Heart right ventricle (tissue), 16 donors: ENCODE results near the gene CCDC197. TPM values are rescaled to one million over a fixed set of nuclear protein-coding genes. Genes with fewer than 3 reads are reported as not detected.

Source experiments
- ATAC-seq, 8 donors: fragments of 200-7000 bp; cut with Tn5 transposase; one replicate each; pipeline ENCODE4 v1.9.1; 2020; ENCODE audit warnings: mild to moderate bottlenecking in 8 of 8, moderate library complexity in 8 of 8, moderate number of reproducible peaks in 1 of 8
- DNase-seq, 2 donors: peaks; one replicate each; pipeline ENCODE4 v3.0.0-alpha.2; 2020
- H3K27ac ChIP-seq, 10 donors: fragments of 200-600 bp; sonication (generic) in 2 of 10; one replicate each; pipeline versions ENCODE4 v1.5.0 to v1.8.0; 2020 to 2022; ENCODE audit warnings: mild to moderate bottlenecking in 3 of 10
- H3K27me3 ChIP-seq, 7 donors: fragments of 200-600 bp; one replicate each; pipeline ENCODE4 v1.8.0; 2021 to 2022; ENCODE audit warnings: mild to moderate bottlenecking in 2 of 7
- H3K36me3 ChIP-seq, 9 donors: fragments of 200-600 bp; sonication (generic) in 1 of 9; one replicate each; pipeline versions ENCODE4 v1.5.0 to v1.8.0; 2020 to 2022; ENCODE audit warnings: mild to moderate bottlenecking in 2 of 9
- H3K4me1 ChIP-seq, 9 donors: fragments of 200-600 bp; sonication (generic) in 1 of 9; one replicate each; pipeline versions ENCODE4 v1.5.0 to v1.8.0; 2020 to 2022; ENCODE audit warnings: mild to moderate bottlenecking in 4 of 9
- H3K4me3 ChIP-seq, 10 donors: fragments of 200-600 bp; sonication (generic) in 2 of 10; one replicate each; pipeline versions ENCODE4 v1.5.0 to v1.8.0; 2020 to 2022; ENCODE audit warnings: mild to moderate bottlenecking in 7 of 10, moderate library complexity in 2 of 10
- H3K9me3 ChIP-seq, 11 donors: fragments of 200-600 bp in 10 of 11; sonication (generic) in 2 of 11; one replicate each; pipeline versions ENCODE4 v1.5.0 to v1.8.0; 2013 to 2022; ENCODE audit warnings: mild to moderate bottlenecking in 2 of 11, control low read depth in 1 of 11, moderate library complexity in 1 of 11
- WGBS, 2 donors: extraction: QIAGEN DNeasy Blood & Tissue Kit; methylation state at CpG; one replicate each; pipeline ENCODE4 v1.1.7; 2013; ENCODE audit warnings: inconsistent platforms in 1 of 2; 5-methylcytosine and 5-hydroxymethylcytosine counted together
- intact Hi-C, 10 donors: fragments of 100-400 bp; cut with DNase I; formaldehyde crosslinking; loops; one replicate each; pipeline versions ENCODE4 v1.11.1 to v1.14.2; 2022
- long read RNA-seq, 3 donors: library from polyadenylated mRNA; unstranded; transcript quantifications; one replicate each; pipeline ENCODE4 v2.0.0, GENCODE V29; 2020 to 2021
- polyA plus RNA-seq, 2 donors: library from polyadenylated mRNA; stranded (reverse); fragments of 200-250 nt; gene quantifications; one replicate each; pipeline ENCODE4 v1.2.3, GENCODE V29; 2013
- total RNA-seq, 10 donors: library from RNA; stranded (reverse); fragmentation: NEBNext Ultra II Directional in 3 of 10; extraction: Animal tissue kit (Norgen Biotek cat#: 25700) in 3 of 10; gene quantifications; one replicate each; pipeline versions ENCODE4 v1.2.1 to v1.2.4, GENCODE V29; 2021 to 2023
- TF ChIP-seq, protein P1 (sequence below), 9 donors: fragments of 200-600 bp; sonication (generic) in 2 of 9; IDR thresholded peaks; one replicate each; pipeline versions ENCODE4 v1.5.0 to v1.8.0; 2021 to 2022; ENCODE audit warnings: antibody characterized with exemption in 9 of 9, mild to moderate bottlenecking in 5 of 9, moderate library complexity in 1 of 9
- donor health status: Arrhythmogenic right ventricular cardiomyopathy.
- donor health status: ischemic (EF 13 %, LVEDD 7.1; RV severe dilation, severe dysfunction).
- donor health status: healthy with polysubstance abuse.
- donor health status: DM: no; HTN: yes; CAD: no.
- donor health status: DM: no; HTN: no; CAD: no.
- donor health status: ischemic (EF 25% LVEDD 6.9; RV normal size, moderate dysfunction).
- donor health status: ischemic (EF 25% LVEDD 5.7; RV mildly dilated, moderate dysfunction).
- donor health status: healthy.
- donor health status: DM: yes; HTN: yes; CAD: no.
- donor health status: Ischemic cardiomyopathy.
- donor health status: ischemic (EF 35%, LVEDD 5.7; RV mildly dilated, moderate dysfunction).
- donor health status: nonischemic (EF 11% LVEDD 7.7; RV severe dilation, severe dysfunction).
- donor health status: DM: yes; HTN: yes; CAD: no.
- donor health status: PGD.
- donor health status: ischemic (EF 29% LVEDD 5.4; RV normal size, mild dysfunction).
- donor health status: nonischemic (EF 23%, LVEDD 6.1; RV moderate dilation, normal function).

CCDC197 gene
- total RNA-seq (1 to 10 TPM in 3 of 10 donors, under 1 TPM in 6, not detected in 1; 0.40 to 1.6 (median 0.75) TPM), polyA plus RNA-seq (1 to 10 TPM in 1 of 2 donors, not detected in 1; 1.3 TPM)
- long read RNA-seq, donor 1, partial matches to known transcripts = 0 of 1 reads
- long read RNA-seq, donor 1, other reads (novel, unspliced or antisense) = 1 of 1 reads
- long read RNA-seq, donor 2, partial matches to known transcripts = 1 of 7 reads
- long read RNA-seq, donor 2, other reads (novel, unspliced or antisense) = 6 of 7 reads
- long read RNA-seq, donor 3, partial matches to known transcripts = 0 of 1 reads
- long read RNA-seq, donor 3, other reads (novel, unspliced or antisense) = 1 of 1 reads

DNA sequence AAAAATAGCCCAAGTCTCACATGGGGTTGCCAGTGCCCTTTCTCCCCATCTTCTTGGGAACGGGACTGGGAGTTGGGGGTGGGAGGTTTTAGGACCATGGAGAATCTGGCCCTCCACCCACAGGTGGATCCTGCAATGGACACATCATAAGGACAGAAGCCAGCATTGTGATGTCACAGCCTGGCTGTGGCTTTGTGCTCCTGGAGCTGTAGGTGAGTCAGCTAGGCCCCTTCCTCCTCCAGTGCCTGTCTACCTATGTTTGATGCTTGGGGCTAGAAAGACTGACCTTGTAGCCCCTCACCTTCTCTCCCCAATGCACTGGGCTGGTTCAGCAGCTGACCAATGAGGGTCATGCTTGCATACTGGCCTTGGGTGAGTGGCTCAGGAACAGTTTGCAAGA is at the start of gene CCDC197:
CCDC197 (plus strand) TSS at position 220 of the 400 bp plus-strand sequence. CDS start 831 bp downstream, outside the sequence.
- intact Hi-C loops = no loop called here
- TF ChIP-seq, protein P1, sequence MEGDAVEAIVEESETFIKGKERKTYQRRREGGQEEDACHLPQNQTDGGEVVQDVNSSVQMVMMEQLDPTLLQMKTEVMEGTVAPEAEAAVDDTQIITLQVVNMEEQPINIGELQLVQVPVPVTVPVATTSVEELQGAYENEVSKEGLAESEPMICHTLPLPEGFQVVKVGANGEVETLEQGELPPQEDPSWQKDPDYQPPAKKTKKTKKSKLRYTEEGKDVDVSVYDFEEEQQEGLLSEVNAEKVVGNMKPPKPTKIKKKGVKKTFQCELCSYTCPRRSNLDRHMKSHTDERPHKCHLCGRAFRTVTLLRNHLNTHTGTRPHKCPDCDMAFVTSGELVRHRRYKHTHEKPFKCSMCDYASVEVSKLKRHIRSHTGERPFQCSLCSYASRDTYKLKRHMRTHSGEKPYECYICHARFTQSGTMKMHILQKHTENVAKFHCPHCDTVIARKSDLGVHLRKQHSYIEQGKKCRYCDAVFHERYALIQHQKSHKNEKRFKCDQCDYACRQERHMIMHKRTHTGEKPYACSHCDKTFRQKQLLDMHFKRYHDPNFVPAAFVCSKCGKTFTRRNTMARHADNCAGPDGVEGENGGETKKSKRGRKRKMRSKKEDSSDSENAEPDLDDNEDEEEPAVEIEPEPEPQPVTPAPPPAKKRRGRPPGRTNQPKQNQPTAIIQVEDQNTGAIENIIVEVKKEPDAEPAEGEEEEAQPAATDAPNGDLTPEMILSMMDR (IDR thresholded peaks at IDR 0.05) = no peak
- Histone ChIP-seq H3K4me3 (no peak within 1 kb of the TSS), H3K27me3 (peaks cover 0 to 16% (median 0%) of the 10 kb centered on the region in 7 donors), H3K36me3 (no peaks in the 10 kb centered on the region), H3K27ac (peak within 1 kb of the TSS in 3 of 10 donors; percentile 53 to 60 (median 57)), H3K9me3 (no peaks in the 10 kb centered on the region), H3K4me1 (peaks cover 9 to 55% (median 31%) of the 10 kb centered on the region in 9 donors)
- 50 to 56% methylated on average over 1 of the region's 1 CpG for WGBS, 2 donors
- no peak for DNase-seq
- ATAC-seq = no peak

DNA sequence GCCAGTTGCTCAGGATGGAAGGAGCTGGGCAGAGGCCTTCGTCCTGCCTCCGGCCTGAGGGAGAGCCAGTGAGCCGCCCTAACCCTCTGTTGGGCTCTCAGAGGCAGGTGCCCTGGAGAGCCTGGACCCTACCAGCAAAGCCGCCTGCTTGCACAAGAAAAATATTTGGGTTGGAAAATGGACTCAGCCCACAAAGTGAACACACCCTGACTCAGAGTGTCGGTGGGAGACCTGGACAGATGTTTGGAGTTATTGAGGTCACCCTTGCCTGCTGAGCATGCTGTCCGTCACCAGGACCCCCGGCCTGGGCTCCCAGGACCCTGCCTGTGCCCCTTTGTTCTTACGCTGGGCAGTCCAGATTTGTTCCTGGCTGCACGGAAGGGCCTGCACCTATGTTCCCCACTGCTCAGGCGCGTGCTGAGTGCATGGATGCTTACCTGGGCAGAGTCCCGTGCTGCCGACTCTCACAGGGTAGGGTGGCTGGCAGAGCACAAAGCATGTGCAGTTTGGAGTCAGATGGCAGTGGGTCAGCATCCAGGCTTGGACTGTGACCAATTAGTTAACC is 47.5 kb upstream of the CCDC197 start:
- DNase-seq = no peak
- no peaks in the 10 kb centered on the region for H3K27me3 ChIP-seq
- H3K9me3 ChIP-seq = no peaks in the 10 kb centered on the region
- peaks cover 0 to 85% (median 25%) of the 10 kb centered on the region in 9 donors for H3K36me3 ChIP-seq
- TF ChIP-seq, protein P1 (IDR thresholded peaks at IDR 0.05) = no peak
- peaks cover 0 to 55% (median 23%) of the 10 kb centered on the region in 9 donors for H3K4me1 ChIP-seq
- ATAC-seq = no peak
- H3K27ac ChIP-seq = no peak overlapping the region
- intact Hi-C loops = loop anchor here in 4 of 10 donors (10.0 kb wide), 1 partner anchor 185 kb away; no protein-coding TSS in a partner anchor
- WGBS, 2 donors = 83 to 87% methylated on average over 13 of the region's 13 CpGs
- H3K4me3 ChIP-seq = no peak overlapping the region

DNA sequence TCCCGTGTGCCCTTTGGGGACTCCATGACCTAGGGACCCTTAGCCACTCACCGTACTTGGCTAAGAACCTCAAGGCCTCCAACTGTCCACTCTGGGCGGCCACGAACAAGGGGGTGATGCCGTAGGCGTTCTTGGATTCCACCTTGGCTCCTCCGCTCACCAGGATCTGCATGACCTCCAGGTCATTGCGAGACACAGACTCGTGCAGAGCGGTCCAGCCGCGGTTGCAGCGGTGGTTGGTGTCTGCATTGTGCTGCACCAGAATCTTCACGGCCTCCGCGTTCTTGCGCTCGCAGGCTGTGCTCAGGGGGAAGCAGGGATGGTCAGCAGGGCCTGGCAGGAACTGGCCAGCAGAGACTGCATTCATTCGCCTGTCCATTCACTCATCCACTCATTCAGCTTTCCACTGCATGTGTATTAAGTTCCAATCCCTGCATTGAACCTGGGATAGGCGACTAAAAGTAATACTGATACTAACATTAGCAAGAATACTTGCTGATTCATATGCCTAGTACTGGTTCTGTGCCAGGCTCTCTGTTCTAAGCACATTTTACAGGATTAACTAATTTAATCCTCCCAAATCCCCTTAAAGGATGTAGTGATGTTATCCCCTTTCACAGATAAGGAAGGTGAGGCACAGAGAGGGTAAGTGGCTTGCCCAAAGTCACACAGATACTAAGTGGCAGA is 46.0 kb upstream of the CCDC197 start:
- Histone ChIP-seq H3K27me3 (no peaks in the 10 kb centered on the region), H3K27ac (no peak overlapping the region)

More for the DNA sequence above, 46.0 kb upstream of the CCDC197 start:
- Histone ChIP-seq H3K4me3 (no peak overlapping the region), H3K9me3 (no peaks in the 10 kb centered on the region), H3K4me1 (peaks cover under 1 to 55% (median 32%) of the 10 kb centered on the region in 9 donors), H3K36me3 (peaks cover 0 to 73% (median 25%) of the 10 kb centered on the region in 9 donors)
- ATAC-seq (no peak), DNase-seq (no peak)
- intact Hi-C loops = no loop called here
- 84 to 86% methylated on average over 20 of the region's 20 CpGs for WGBS, 2 donors
- TF ChIP-seq, protein P1 (IDR thresholded peaks at IDR 0.05) = no peak
